Colonic mucosa (tissue), 4 donors: ENCODE measurements around the gene SMARCB1. TPM values are rescaled to one million over a fixed set of nuclear protein-coding genes. Genes with fewer than 3 reads are reported as not detected.

Source experiments
- DNase-seq: peaks from one replicate; pipeline ENCODE4 v3.0.0-alpha.2; 2020
- H3K27ac ChIP-seq: fragments of 200-600 bp; one replicate; pipeline ENCODE4 v1.8.0; 2021
- H3K27me3 ChIP-seq: fragments of 200-600 bp; one replicate; pipeline ENCODE4 v1.8.0; 2021
- H3K36me3 ChIP-seq: fragments of 200-600 bp; one replicate; pipeline ENCODE4 v1.8.0; 2021
- H3K4me1 ChIP-seq: fragments of 200-600 bp; one replicate; pipeline ENCODE4 v1.8.0; 2021; ENCODE audit warnings: mild to moderate bottlenecking
- H3K4me3 ChIP-seq: fragments of 200-600 bp; one replicate; pipeline ENCODE4 v1.8.0; 2021
- H3K9ac ChIP-seq, 2 donors: one replicate each; pipeline ENCODE4 v1.7.0; 2013; ENCODE audit warnings: control low read depth in 2 of 2, low read depth in 2 of 2, low read length in 2 of 2
- H3K9me3 ChIP-seq: fragments of 200-600 bp; one replicate; pipeline ENCODE4 v1.8.0; 2021
- intact Hi-C: fragments of 100-400 bp; cut with DNase I; formaldehyde crosslinking; loops from one replicate; pipeline ENCODE4 v1.14.1; 2022
- total RNA-seq, 2 donors: library from RNA; stranded (reverse); fragmentation: NEBNext Ultra II Directional in 1 of 2; extraction: Animal tissue kit (Norgen Biotek cat#: 25700) in 1 of 2; gene quantifications; one replicate each; pipeline ENCODE4 v1.2.1, GENCODE V29; 2021
- TF ChIP-seq, protein P1 (sequence below): fragments of 200-600 bp; IDR thresholded peaks from one replicate; pipeline ENCODE4 v1.8.0; 2022; ENCODE audit warnings: antibody characterized with exemption, mild to moderate bottlenecking
- donor health status: healthy.
- donor health status: DM: no; HTN: no; CAD: no.
- donor health status: DM: no; HTN: no; CAD: no.

The SMARCB1 gene
- total RNA-seq, 2 donors from 2014 or later, result 77.8 to 96.0 TPM

DNA sequence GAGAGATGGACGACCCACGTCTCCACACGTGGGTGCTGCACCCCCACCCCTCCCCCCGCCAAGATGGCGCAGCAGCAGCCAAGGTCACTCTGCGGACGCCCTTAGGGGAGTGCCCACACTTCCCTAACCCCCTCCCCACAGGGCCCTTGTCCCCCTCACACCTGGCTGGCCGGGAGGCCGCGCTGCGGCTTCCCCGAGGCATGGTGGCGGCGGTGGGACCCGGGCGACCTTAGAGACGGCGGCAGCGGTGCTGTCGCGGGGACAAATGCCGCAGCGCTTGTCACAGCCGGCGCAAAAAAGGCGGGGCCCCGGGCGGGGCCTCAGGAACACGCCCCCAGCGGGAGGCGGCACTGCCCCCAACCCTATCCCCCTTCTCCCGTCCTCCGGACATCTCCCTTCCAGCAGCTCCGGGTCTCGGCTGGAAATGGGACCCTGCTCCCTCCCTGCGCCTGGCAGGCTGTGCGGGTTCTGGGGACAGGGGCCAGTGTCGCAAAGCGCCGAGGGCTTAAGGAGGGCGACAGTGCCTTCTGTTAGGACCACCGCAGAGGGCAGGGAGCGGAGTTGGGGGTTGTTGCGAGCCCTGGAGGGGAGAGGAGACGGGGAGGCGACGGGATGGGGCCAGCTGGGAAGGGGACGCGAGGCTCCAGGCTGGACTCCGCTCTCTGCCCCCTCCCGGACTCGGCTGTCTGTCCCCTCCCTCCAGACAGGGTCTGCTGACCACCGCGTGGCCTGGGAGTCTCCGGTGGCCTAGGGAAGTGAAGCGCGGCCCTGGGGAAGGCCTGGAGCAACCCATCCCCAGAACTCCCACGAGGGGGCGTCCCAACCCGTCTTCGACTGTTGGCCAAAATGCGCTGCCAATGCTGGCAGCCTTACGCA lies 18.9 kb upstream of the SMARCB1 start, which contains the start of gene CHCHD10:
CHCHD10 (minus strand) TSS at position 300 of the 876 bp plus-strand sequence; CDS start at position 202, 98 bp downstream.
- Histone ChIP-seq H3K27ac (peak within 1 kb of the TSS; percentile 77), H3K36me3 (no peaks in the 10 kb centered on the region), H3K4me1 (peaks cover 10% of the 10 kb centered on the region), H3K9ac (peak within 1 kb of the TSS; percentile 94 to 95), H3K27me3 (no peaks in the 10 kb centered on the region), H3K4me3 (peak within 1 kb of the TSS; percentile 80), H3K9me3 (no peaks in the 10 kb centered on the region)
- TF ChIP-seq, protein P1, sequence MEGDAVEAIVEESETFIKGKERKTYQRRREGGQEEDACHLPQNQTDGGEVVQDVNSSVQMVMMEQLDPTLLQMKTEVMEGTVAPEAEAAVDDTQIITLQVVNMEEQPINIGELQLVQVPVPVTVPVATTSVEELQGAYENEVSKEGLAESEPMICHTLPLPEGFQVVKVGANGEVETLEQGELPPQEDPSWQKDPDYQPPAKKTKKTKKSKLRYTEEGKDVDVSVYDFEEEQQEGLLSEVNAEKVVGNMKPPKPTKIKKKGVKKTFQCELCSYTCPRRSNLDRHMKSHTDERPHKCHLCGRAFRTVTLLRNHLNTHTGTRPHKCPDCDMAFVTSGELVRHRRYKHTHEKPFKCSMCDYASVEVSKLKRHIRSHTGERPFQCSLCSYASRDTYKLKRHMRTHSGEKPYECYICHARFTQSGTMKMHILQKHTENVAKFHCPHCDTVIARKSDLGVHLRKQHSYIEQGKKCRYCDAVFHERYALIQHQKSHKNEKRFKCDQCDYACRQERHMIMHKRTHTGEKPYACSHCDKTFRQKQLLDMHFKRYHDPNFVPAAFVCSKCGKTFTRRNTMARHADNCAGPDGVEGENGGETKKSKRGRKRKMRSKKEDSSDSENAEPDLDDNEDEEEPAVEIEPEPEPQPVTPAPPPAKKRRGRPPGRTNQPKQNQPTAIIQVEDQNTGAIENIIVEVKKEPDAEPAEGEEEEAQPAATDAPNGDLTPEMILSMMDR, result peak; percentile 85
- intact Hi-C loops, result loop anchor here (5.0 kb wide), 1 partner anchor 79 kb away; no protein-coding TSS in a partner anchor
- DNase-seq, result peak; percentile 90

DNA sequence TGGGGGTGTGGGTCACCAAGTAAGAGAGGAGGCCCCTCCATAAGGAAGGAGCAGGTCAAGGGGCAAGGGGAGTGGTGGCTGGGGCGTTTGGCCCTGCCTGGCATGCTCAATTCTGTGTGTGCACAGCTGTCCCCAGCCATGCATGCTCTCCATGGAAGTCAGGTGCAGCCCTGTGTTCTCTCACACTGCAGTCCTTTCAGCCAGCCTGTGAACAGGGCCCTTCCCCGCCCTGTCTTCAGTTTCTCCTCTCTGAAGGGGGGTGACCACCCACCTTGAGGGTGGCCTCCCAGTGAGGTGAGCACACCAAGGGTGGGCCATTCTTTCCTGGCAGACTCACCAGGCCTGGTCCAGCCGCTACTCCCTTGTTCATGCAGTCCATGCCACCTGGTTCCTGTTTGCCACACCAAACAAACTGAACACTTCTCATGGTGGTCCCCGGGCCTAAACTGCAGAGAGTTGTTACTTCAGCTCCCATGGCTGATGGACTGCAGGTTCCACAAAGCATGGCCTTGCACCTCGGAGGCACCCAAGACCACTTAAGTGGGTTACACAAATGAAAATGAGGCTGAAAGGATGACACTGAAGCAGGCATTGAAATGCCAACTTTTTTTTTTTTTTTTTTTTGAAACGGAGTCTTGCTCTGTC lies 17.3 kb upstream of the SMARCB1 start:
- TF ChIP-seq, protein P1, result no peak

GRCh38 chr22:23772315-23772648 lies 14.5 kb upstream of the SMARCB1 start:
- DNase-seq, result no peak
- Histone ChIP-seq H3K9ac (peak overlapping the region; percentile 61), H3K9me3 (no peaks in the 10 kb centered on the region), H3K27ac (no peak overlapping the region), H3K36me3 (no peaks in the 10 kb centered on the region), H3K4me3 (peak overlapping the region; percentile 23), H3K27me3 (no peaks in the 10 kb centered on the region), H3K4me1 (peaks cover 16% of the 10 kb centered on the region)
- intact Hi-C loops, result no loop called here
- TF ChIP-seq, protein P1, result no peak

More for the DNA sequence above, 17.3 kb upstream of the SMARCB1 start:
- Histone ChIP-seq H3K27ac (no peak overlapping the region), H3K9ac (peak overlapping the region in 1 of 2 donors; percentile 5), H3K4me3 (no peak overlapping the region), H3K4me1 (peaks cover 16% of the 10 kb centered on the region), H3K9me3 (no peaks in the 10 kb centered on the region), H3K36me3 (no peaks in the 10 kb centered on the region), H3K27me3 (no peaks in the 10 kb centered on the region)
- DNase-seq, result no peak
- intact Hi-C loops, result loop anchor here (5.0 kb wide), 1 partner anchor 78 kb away; no protein-coding TSS in a partner anchor

DNA sequence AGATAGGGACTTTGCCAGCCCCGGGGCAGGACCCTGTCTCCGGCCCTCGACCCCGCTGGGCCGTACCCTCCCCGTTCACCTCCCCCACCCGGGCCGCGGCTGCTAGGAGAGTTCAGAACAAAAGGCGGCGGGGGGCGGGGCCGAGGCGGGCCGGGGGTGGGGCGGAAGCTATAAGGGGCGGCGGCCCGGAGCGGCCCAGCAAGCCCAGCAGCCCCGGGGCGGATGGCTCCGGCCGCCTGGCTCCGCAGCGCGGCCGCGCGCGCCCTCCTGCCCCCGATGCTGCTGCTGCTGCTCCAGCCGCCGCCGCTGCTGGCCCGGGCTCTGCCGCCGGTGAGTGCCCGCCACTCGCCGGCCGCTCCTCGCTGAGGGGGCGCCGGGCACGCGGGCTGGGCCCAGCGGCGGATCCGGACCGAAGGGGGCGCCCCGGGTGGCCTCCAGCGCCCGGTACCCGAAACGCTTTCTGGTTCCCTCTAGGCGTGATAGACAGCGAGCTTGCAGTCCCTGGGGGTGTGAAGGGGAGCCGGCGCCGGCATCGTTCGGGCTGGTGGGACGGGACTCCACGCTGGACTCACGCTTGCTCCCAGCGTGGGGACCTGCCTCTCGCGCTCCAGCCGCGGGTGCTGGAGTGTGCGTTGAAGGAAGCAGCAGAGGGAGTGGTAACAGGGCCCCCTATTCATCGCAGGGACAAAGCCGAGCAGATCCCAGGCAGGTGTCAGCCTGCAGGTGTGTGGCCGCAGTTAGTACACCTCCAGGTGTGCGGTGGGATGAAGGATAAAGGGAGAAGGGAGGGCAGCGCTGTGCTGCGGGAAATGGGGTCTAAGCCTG lies 13.9 kb upstream of the SMARCB1 start, which contains the start of gene MMP11:
MMP11 (plus strand) TSS at position 201 of the 825 bp plus-strand sequence; CDS start at position 223, 22 bp downstream.
- Histone ChIP-seq H3K36me3 (no peaks in the 10 kb centered on the region), H3K4me3 (peak within 1 kb of the TSS; percentile 41), H3K4me1 (peaks cover 16% of the 10 kb centered on the region), H3K9me3 (no peaks in the 10 kb centered on the region), H3K9ac (peak within 1 kb of the TSS; percentile 61 to 68), H3K27ac (no peak within 1 kb of the TSS), H3K27me3 (no peaks in the 10 kb centered on the region)
- TF ChIP-seq, protein P1, result no peak
- intact Hi-C loops, result no loop called here
- peak; percentile 81 for DNase-seq
